GM12878 (cell line): Measurements from ENCODE around the gene UBAC2. TPM values are rescaled to one million over a fixed set of nuclear protein-coding genes. Genes with fewer than 3 reads are reported as not detected.

Source experiments
- ATAC-seq: fragments of 200-7000 bp; cut with Tn5 transposase; 3 replicates; pipeline ENCODE4 v1.9.1; 2020; ENCODE audit warnings: mild to moderate bottlenecking, moderate library complexity
- BruUV-seq: library from RNA; stranded (reverse); fragments of 400-500 nt; replicated peaks from 2 replicates; lab custom pipeline; 2021; lab: Mats Ljungman, UMichigan
- CTCF ChIA-PET: fragments of 300-600 bp; sonication (Branson Sonifier 250); formaldehyde crosslinking; extraction: SDS; loops from one replicate; lab custom pipeline; 2021; ENCODE audit warnings: inconsistent platforms; lab: Yijun Ruan, JAX
- POLR2A ChIA-PET: fragments of 350-600 bp; formaldehyde crosslinking; extraction: SDS; loops from one replicate; lab custom pipeline; 2021; ENCODE audit warnings: inconsistent platforms; lab: Charles Lee
- RAD21 ChIA-PET: fragments of 300-600 bp; sonication (Branson Sonifier 250); formaldehyde crosslinking; loops from one replicate; lab custom pipeline; 2023; ENCODE audit warnings: antibody characterized with exemption; ENCODE audit not compliant: unreplicated experiment; lab: Charles Lee
- SMC1A ChIA-PET: fragments of 300-600 bp; sonication (Branson Sonifier 250); formaldehyde crosslinking; loops from one replicate; lab custom pipeline; 2023; ENCODE audit not compliant: unreplicated experiment, uncharacterized antibody; lab: Charles Lee
- DNase-seq: peaks from one replicate; pipeline ENCODE4 v3.0.0-alpha.2; 2011; ENCODE audit warnings: low read depth, low spot score
- FAIRE-seq: peaks from 3 replicates; lab custom pipeline; 2011; peaks lifted over from hg19 to GRCh38; lab: Jason Lieb, UNC
- H2AFZ ChIP-seq: 2 replicates; pipeline ENCODE4 v1.6.0; 2011; ENCODE audit warnings: low read depth, low read length, control low read depth; ENCODE audit not compliant: control insufficient read depth
- H3K27ac ChIP-seq: 2 replicates; pipeline ENCODE4 v1.5.1; 2011; ENCODE audit warnings: control low read depth; ENCODE audit not compliant: control insufficient read depth, insufficient read depth
- H3K27me3 ChIP-seq, 2 experiments: replicated peaks in 1 of 2; 2 replicates each; pipeline versions ENCODE4 v1.6.0 to v1.6.1; 2011; ENCODE audit warnings: low read length in 1 of 2; ENCODE audit not compliant: control insufficient read depth in 2 of 2, insufficient read depth in 2 of 2
- H3K36me3 ChIP-seq, 2 experiments: 2 replicates each; pipeline ENCODE4 v1.5.1; 2011; ENCODE audit warnings: low read length in 1 of 2; ENCODE audit not compliant: control insufficient read depth in 2 of 2, insufficient read depth in 2 of 2
- H3K4me1 ChIP-seq: 2 replicates; pipeline ENCODE4 v1.6.1; 2011; ENCODE audit warnings: mild to moderate bottlenecking, low read length, moderate library complexity, mixed read lengths; ENCODE audit not compliant: control insufficient read depth, insufficient read depth
- H3K4me2 ChIP-seq: 2 replicates; pipeline ENCODE4 v1.6.0; 2011; ENCODE audit warnings: control low read depth; ENCODE audit not compliant: control insufficient read depth, insufficient read depth
- H3K4me3 ChIP-seq: fragments of 200-600 bp; sonication (generic); 2 replicates; pipeline ENCODE4 v1.5.1; 2016
- H3K79me2 ChIP-seq: 2 replicates; pipeline ENCODE4 v1.6.0; 2011; ENCODE audit warnings: low read length; ENCODE audit not compliant: control insufficient read depth, insufficient read depth
- H3K9ac ChIP-seq: 2 replicates; pipeline ENCODE4 v1.8.0; 2011; ENCODE audit warnings: low read length, control low read depth, mixed read lengths; ENCODE audit not compliant: control insufficient read depth, insufficient read depth
- H3K9me3 ChIP-seq: replicated peaks from 3 replicates; pipeline ENCODE4 v1.5.1; 2011; ENCODE audit warnings: mild to moderate bottlenecking, low read length; ENCODE audit not compliant: control insufficient read depth, insufficient read depth
- H4K20me1 ChIP-seq: 2 replicates; pipeline ENCODE4 v1.6.0; 2011; ENCODE audit not compliant: control insufficient read depth, insufficient read depth
- ETV6 ChIP-seq, 2 experiments: fragments of 450-650 bp in 1 of 2; IDR thresholded peaks in 1 of 2; conservative IDR thresholded peaks in 1 of 2; 2 replicates each; pipeline ENCODE4 v1.6.1; 2014; ENCODE audit warnings: antibody characterized with exemption in 1 of 2, borderline replicate concordance in 1 of 2, low read depth in 1 of 2, mild to moderate bottlenecking in 1 of 2, moderate library complexity in 1 of 2
- FOS ChIP-seq: IDR thresholded peaks from 3 replicates; pipeline ENCODE4 v1.6.1; 2011; ENCODE audit warnings: borderline replicate concordance; ENCODE audit not compliant: insufficient read length; ENCODE audit errors: extremely low read depth
- FOXM1 ChIP-seq: IDR thresholded peaks from 2 replicates; pipeline ENCODE4 v1.6.1; 2012; ENCODE audit warnings: low read depth, mild to moderate bottlenecking, inconsistent platforms, low read length, moderate library complexity
- KAT2A ChIP-seq: conservative IDR thresholded peaks from 2 replicates; pipeline ENCODE4 v1.6.1; 2011; ENCODE audit warnings: low read depth, low read length; ENCODE audit not compliant: control insufficient read depth
- MYC ChIP-seq: IDR thresholded peaks from 2 replicates; pipeline ENCODE4 v1.6.1; 2011; ENCODE audit warnings: mild to moderate bottlenecking, low read length, moderate library complexity, inconsistent platforms; ENCODE audit not compliant: insufficient read depth, insufficient replicate concordance, insufficient read length, severe bottlenecking
- NR2C2 ChIP-seq: IDR thresholded peaks from 2 replicates; pipeline ENCODE4 v1.6.1; 2011; ENCODE audit warnings: borderline replicate concordance, low read depth; ENCODE audit not compliant: control insufficient read depth, insufficient read length
- NR2F1 ChIP-seq: fragments of 450-650 bp; conservative IDR thresholded peaks from 2 replicates; pipeline ENCODE4 v1.6.1; 2017; ENCODE audit warnings: mild to moderate bottlenecking
- POU2F2 ChIP-seq: IDR thresholded peaks from 3 replicates; pipeline ENCODE4 v1.6.1; 2011; ENCODE audit warnings: low read depth, mild to moderate bottlenecking, low read length, borderline replicate concordance
- RB1 ChIP-seq: fragments of 450-650 bp; formaldehyde crosslinking; IDR thresholded peaks from 2 replicates; pipeline ENCODE4 v1.6.1; 2017; ENCODE audit warnings: mild to moderate bottlenecking, borderline replicate concordance
- SMAD5 ChIP-seq: IDR thresholded peaks from 2 replicates; pipeline ENCODE4 v1.6.1; 2016; ENCODE audit warnings: antibody characterized with exemption, low read depth
- SRF ChIP-seq, 2 experiments: IDR thresholded peaks; 2 replicates each; pipeline ENCODE4 v1.6.1; 2011; ENCODE audit warnings: low read depth in 2 of 2, low read length in 2 of 2, mild to moderate bottlenecking in 1 of 2, moderate library complexity in 1 of 2
- TARDBP ChIP-seq: IDR thresholded peaks from 2 replicates; pipeline ENCODE4 v1.6.1; 2016; ENCODE audit warnings: borderline replicate concordance
- TBL1XR1 ChIP-seq: IDR thresholded peaks from 2 replicates; pipeline ENCODE4 v1.6.1; 2012; ENCODE audit warnings: low read depth, low read length, improper control_type of control experiment
- ZBED1 ChIP-seq: IDR thresholded peaks from 2 replicates; pipeline ENCODE4 v1.6.1; 2016; ENCODE audit warnings: borderline replicate concordance
- ZNF217 ChIP-seq: fragments of 450-650 bp; IDR thresholded peaks from 2 replicates; pipeline ENCODE4 v1.6.1; 2017; ENCODE audit warnings: antibody characterized with exemption, mild to moderate bottlenecking
- whole genome bisulfite sequencing: methylation state at CpG from one replicate; pipeline ENCODE4 v1.1.6; 2016; ENCODE audit warnings: low lambda C conversion rate; ENCODE audit not compliant: insufficient replicate concordance, insufficient coverage; ENCODE audit errors: missing lambda C conversion rate; 5-methylcytosine and 5-hydroxymethylcytosine counted together
- in situ Hi-C: fragments of 300-500 bp; cut with MboI; formaldehyde crosslinking; loops from 9 replicates; pipeline ENCODE4 v1.14.3; 2018; ENCODE audit warnings: mixed read lengths
- intact Hi-C: fragments of 100-400 bp; cut with micrococcal nuclease; formaldehyde crosslinking; loops from one replicate; pipeline ENCODE4 v1.14.2; 2022; ENCODE audit not compliant: unreplicated experiment
- polyA plus RNA-seq, 11 experiments: library from polyadenylated mRNA; depleted of rRNA in 4 of 11; unstranded in 6 of 11; stranded (reverse) in 5 of 11; fragments of >200 nt; fragmentation: Nextera tagmentation in 4 of 11; fragmentation: Illumina TruSeq in 1 of 11; extraction: Ambion mirVana in 4 of 11; extraction: Trizol in 1 of 11; gene quantifications; 1 replicate in 1 of 11; 2 replicates in 10 of 11; pipeline versions ENCODE4 v1.2.1 to v1.2.3, GENCODE V29; 2011 to 2016; ENCODE audit warnings: inconsistent platforms in 2 of 11, missing spikeins in 2 of 11, low read depth in 1 of 11
- total RNA-seq, 4 experiments: library from RNA; depleted of rRNA in 3 of 4; stranded (reverse); fragments of >200 nt in 3 of 4; fragmentation: Illumina TruSeq in 1 of 4; extraction: Trizol in 1 of 4; gene quantifications; 2 replicates each; pipeline versions ENCODE4 v1.2.1 to v1.2.3, GENCODE V29; 2013 to 2021
- TF ChIP-seq, protein P1 (sequence below): IDR thresholded peaks from 2 replicates; pipeline ENCODE4 v1.6.1; 2011; ENCODE audit warnings: low read depth, mild to moderate bottlenecking, low read length, moderate library complexity, borderline replicate concordance; ENCODE audit errors: extremely low read depth
- TF ChIP-seq, protein P2 (sequence below): IDR thresholded peaks from 2 replicates; pipeline ENCODE4 v1.6.1; 2012; ENCODE audit warnings: low read depth, low read length, improper control_type of control experiment

Gene UBAC2
- total and polyA plus RNA-seq, 10 of the 15 experiments (the other 5 are each of a cell fraction or from before 2014, with no cell fraction given): 3.0 to 54.6 (median 17.4) TPM

DNA sequence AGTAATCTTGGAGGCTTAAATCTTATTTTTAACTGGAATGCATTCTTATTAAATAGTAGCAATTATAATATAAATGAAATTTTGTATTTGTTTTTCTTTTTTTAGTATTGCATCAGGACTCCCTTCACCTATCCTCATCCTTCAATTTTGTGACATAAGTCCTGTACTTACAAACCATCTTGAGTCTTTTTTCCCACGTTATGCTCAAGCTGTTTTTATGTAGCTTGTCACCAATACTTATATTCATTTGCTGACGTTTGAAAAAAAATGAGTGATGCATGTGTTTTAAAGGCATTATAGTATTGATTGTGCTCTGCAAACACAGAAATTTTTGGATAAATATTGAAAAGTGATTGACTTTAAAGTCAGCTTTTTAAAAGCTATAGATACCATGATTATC, 56.6 kb downstream of the UBAC2 start:
- H3K36me3 ChIP-seq: peaks cover 5 to 8% of the 10 kb centered on the region in 2 experiments; a peak in 3 of 4 replicates
- ChIA-PET POLR2A (interaction anchor here (1.1 to 2.0 kb wide), 2 partner anchors 53 to 57 kb away, joined by 3 to 12 read pairs; partner anchors contain the start of gene UBAC2), RAD21 (interaction anchor here (0.6 to 4.3 kb wide), 16 partner anchors 9 to 138 kb away, joined by 3 to 37 read pairs (median 5); partner anchors contain the start of gene UBAC2), CTCF (interaction anchor here (0.7 to 5.1 kb wide), 9 partner anchors 11 to 98 kb away, joined by 3 to 68 read pairs (median 3); partner anchors contain the start of gene UBAC2), SMC1A (interaction anchor here (0.8 to 4.7 kb wide), 17 partner anchors 10 to 311 kb away, joined by 3 to 58 read pairs (median 6); partner anchors contain the start of gene UBAC2)
- H3K4me2 ChIP-seq: peak overlapping the region; percentile 41; the same call in 1 of the 2 replicates
- intact Hi-C loops (no loop called here), in situ Hi-C loops (no loop called here)
- ATAC-seq: no peak
- H3K4me1 ChIP-seq: peaks cover 21% of the 10 kb centered on the region
- no peak overlapping the region for H3K4me3 ChIP-seq
- H3K27ac ChIP-seq: no peak overlapping the region
- TF ChIP-seq NR2C2: no peak
- TF ChIP-seq TBL1XR1: no peak
- TF ChIP-seq FOS: no peak
- TF ChIP-seq POU2F2: no peak
- TF ChIP-seq, protein P1, sequence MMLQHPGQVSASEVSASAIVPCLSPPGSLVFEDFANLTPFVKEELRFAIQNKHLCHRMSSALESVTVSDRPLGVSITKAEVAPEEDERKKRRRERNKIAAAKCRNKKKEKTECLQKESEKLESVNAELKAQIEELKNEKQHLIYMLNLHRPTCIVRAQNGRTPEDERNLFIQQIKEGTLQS: no peak
- no peak for TF ChIP-seq MYC
- TF ChIP-seq, protein P2, sequence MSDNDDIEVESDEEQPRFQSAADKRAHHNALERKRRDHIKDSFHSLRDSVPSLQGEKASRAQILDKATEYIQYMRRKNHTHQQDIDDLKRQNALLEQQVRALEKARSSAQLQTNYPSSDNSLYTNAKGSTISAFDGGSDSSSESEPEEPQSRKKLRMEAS: no peak
- no peak for TF ChIP-seq ZNF217
- TF ChIP-seq RB1: no peak
- TF ChIP-seq KAT2A: no peak
- no peak for TF ChIP-seq SMAD5
- TF ChIP-seq SRF (IDR thresholded peaks at IDR 0.05; ENCODE audit: low read depth in 2 of 2, low read length in 2 of 2): no peak
- TF ChIP-seq ZBED1: no peak
- TF ChIP-seq TARDBP: no peak
- no peak for TF ChIP-seq NR2F1
- TF ChIP-seq ETV6 (conservative IDR thresholded peaks at IDR 0.05 in 1 of 2, IDR thresholded peaks at IDR 0.05 in 1 of 2; ENCODE audit: borderline replicate concordance in 1 of 2, low read depth in 1 of 2): no peak
- TF ChIP-seq FOXM1: no peak
- DNase-seq: no peak
- H3K9me3 ChIP-seq: no peaks in the 10 kb centered on the region
- H3K9ac ChIP-seq: no peak overlapping the region
- FAIRE-seq: no peak
- peaks cover 2% of the 10 kb centered on the region for H3K79me2 ChIP-seq
- no peaks in the 10 kb centered on the region for H3K27me3 ChIP-seq
- 93% methylated on average over 2 of the region's 2 CpGs for WGBS
- H4K20me1 ChIP-seq: no peaks in the 10 kb centered on the region
- H2AFZ ChIP-seq: no peak overlapping the region
- BruUV-seq: no TSS peak
